ENCODE measurements around the gene CLTCL1. TPM values are rescaled to one million over a fixed set of nuclear protein-coding genes. Genes with fewer than 3 reads are reported as not detected.

Gene CLTCL1
- total and polyA plus RNA-seq, 9 of the 15 experiments (the other 6 are each of a cell fraction or from before 2014, with no cell fraction given) = 1.1 to 11.7 (median 5.0) TPM

- TF ChIP-seq ZBTB40 (IDR thresholded peaks at IDR 0.05) (no peak), ZBTB40 (CRISPR knock-in tag; IDR thresholded peaks at IDR 0.05) (0 out of 2 replicates have a peak, but pooled peaks have one; percentile 45), HMG20B (CRISPR knock-in tag; IDR thresholded peaks at IDR 0.05) (no peak), MCM5 (IDR thresholded peaks at IDR 0.05; ENCODE audit: low read depth) (no peak), THAP12 (CRISPR knock-in tag; IDR thresholded peaks at IDR 0.05) (0 out of 2 replicates have a peak, but pooled peaks have one; percentile 16), TSC22D4 (tag; IDR thresholded peaks at IDR 0.05) (peak; percentile 56; the same call in 1 of the 2 replicates), ZNF696 (CRISPR knock-in tag; conservative IDR thresholded peaks at IDR 0.05) (no peak), NCOR1 (IDR thresholded peaks at IDR 0.05) (no peak), U2AF1 (optimal IDR thresholded peaks at IDR 0.05; ENCODE audit: low read depth, low read length) (no peak), EP400 (IDR thresholded peaks at IDR 0.05) (no peak), CEBPB (tag; IDR thresholded peaks at IDR 0.05) (no peak)
These were observed 65.1 kb downstream of the CLTCL1 start (continued) for GRCh38 chr22:19226428-19226827.
